Neural cell (in vitro differentiated cells): ENCODE results near the gene ITPR2. TPM values are rescaled to one million over a fixed set of nuclear protein-coding genes. Genes with fewer than 3 reads are reported as not detected.

Experiments
- H2AFZ ChIP-seq: fragments of 200-600, 300-800 bp; sonication (generic), shearing (Covaris generic); 2 replicates; pipeline ENCODE4 v1.6.0; 2014; ENCODE audit warnings: low read depth, mild to moderate bottlenecking, antibody characterized with exemption, low read length, moderate library complexity
- H3F3A ChIP-seq: fragments of 200-600 bp; shearing (Covaris generic); 2 replicates; pipeline ENCODE4 v1.6.1; 2016; ENCODE audit warnings: mild to moderate bottlenecking, moderate library complexity, mixed read lengths, antibody characterized with exemption, low read length; ENCODE audit not compliant: insufficient read depth, poor library complexity, severe bottlenecking
- H3K27ac ChIP-seq: fragments of 200-600, 300-800 bp; sonication (generic), shearing (Covaris generic); 2 replicates; pipeline ENCODE4 v1.5.1; 2014; ENCODE audit warnings: mild to moderate bottlenecking, low read length, moderate library complexity
- H3K27me3 ChIP-seq: fragments of 300-800, 200-600 bp; sonication (generic), shearing (Covaris generic); 2 replicates; pipeline ENCODE4 v1.6.0; 2014; ENCODE audit warnings: mild to moderate bottlenecking, low read depth, low read length, moderate library complexity; ENCODE audit not compliant: insufficient read depth
- H3K36me3 ChIP-seq: fragments of 300-800, 200-600 bp; sonication (generic), shearing (Covaris generic); 2 replicates; pipeline ENCODE4 v1.5.1; 2014; ENCODE audit warnings: mild to moderate bottlenecking, antibody characterized with exemption, low read length, moderate library complexity; ENCODE audit not compliant: insufficient read depth
- H3K4me2 ChIP-seq: fragments of 300-800, 200-600 bp; sonication (generic), shearing (Covaris generic); 2 replicates; pipeline ENCODE4 v1.6.0; 2014; ENCODE audit warnings: mild to moderate bottlenecking, low read length
- H3K4me3 ChIP-seq: fragments of 300-800, 200-600 bp; sonication (generic), shearing (Covaris generic); 2 replicates; pipeline ENCODE4 v1.5.1; 2014; ENCODE audit warnings: mild to moderate bottlenecking, low read length, moderate library complexity
- H3K79me2 ChIP-seq: fragments of 200-600 bp; shearing (Covaris generic); replicated peaks from 2 replicates; pipeline ENCODE4 v1.6.0; 2014; ENCODE audit warnings: mild to moderate bottlenecking, low read length, moderate library complexity; ENCODE audit not compliant: insufficient read depth
- H3K9ac ChIP-seq: fragments of 300-800, 200-600 bp; sonication (generic), shearing (Covaris generic); 2 replicates; pipeline ENCODE4 v1.6.1; 2016; ENCODE audit warnings: mild to moderate bottlenecking, low read length, mixed read lengths
- H3K9me2 ChIP-seq: fragments of 200-600 bp; shearing (Covaris generic); 2 replicates; pipeline ENCODE4 v1.6.1; 2016; ENCODE audit warnings: mild to moderate bottlenecking, low read length, mixed read lengths; ENCODE audit not compliant: insufficient read depth
- H3K9me3 ChIP-seq: fragments of 200-600, 300-800 bp; sonication (generic), shearing (Covaris generic); 2 replicates; pipeline ENCODE4 v1.6.1; 2016; ENCODE audit warnings: mild to moderate bottlenecking, mixed run types, low read length, moderate library complexity, mixed read lengths
- H4K20me1 ChIP-seq: fragments of 200-600 bp; shearing (Covaris generic); 2 replicates; pipeline ENCODE4 v1.6.1; 2016; ENCODE audit warnings: mild to moderate bottlenecking, mixed run types; ENCODE audit not compliant: insufficient read depth
- EP300 ChIP-seq: fragments of 450-650 bp; conservative IDR thresholded peaks from 2 replicates; pipeline ENCODE4 v1.6.1; 2014; ENCODE audit warnings: antibody characterized with exemption, mild to moderate bottlenecking, moderate library complexity; ENCODE audit not compliant: poor library complexity, severe bottlenecking
- EZH2 ChIP-seq: fragments of 200-600, 300-800 bp; shearing (Covaris generic), sonication (generic); IDR thresholded peaks from 2 replicates; pipeline ENCODE4 v1.6.1; 2014; ENCODE audit warnings: antibody characterized with exemption, low read length, borderline replicate concordance, mild to moderate bottlenecking; ENCODE audit not compliant: insufficient read depth, poor library complexity, severe bottlenecking
- MXI1 ChIP-seq: fragments of 450-650 bp; conservative IDR thresholded peaks from 2 replicates; pipeline ENCODE4 v1.6.1; 2014; ENCODE audit warnings: antibody characterized with exemption, mild to moderate bottlenecking; ENCODE audit not compliant: poor library complexity, severe bottlenecking
- POLR2AphosphoS5 ChIP-seq: IDR thresholded peaks from 2 replicates; pipeline ENCODE4 v1.6.1; 2012
- RAD21 ChIP-seq: fragments of 450-650 bp; conservative IDR thresholded peaks from 2 replicates; pipeline ENCODE4 v1.6.1; 2014; ENCODE audit warnings: antibody characterized with exemption, mild to moderate bottlenecking, moderate library complexity
- SMC3 ChIP-seq: fragments of 450-650 bp; conservative IDR thresholded peaks from 2 replicates; pipeline ENCODE4 v1.6.1; 2014; ENCODE audit warnings: antibody characterized with exemption, mild to moderate bottlenecking, moderate library complexity; ENCODE audit not compliant: poor library complexity
- TAF1 ChIP-seq: IDR thresholded peaks from 2 replicates; pipeline ENCODE4 v1.6.1; 2012; ENCODE audit warnings: low read depth
- polyA plus RNA-seq: library from polyadenylated mRNA; depleted of rRNA; stranded (reverse); fragments of >200 nt; gene quantifications from 2 replicates; pipeline ENCODE4 v1.2.3, GENCODE V29; 2014
- TF ChIP-seq, protein P1 (sequence below): fragments of 450-650 bp; IDR thresholded peaks from 2 replicates; pipeline ENCODE4 v1.5.1; 2014; ENCODE audit warnings: antibody characterized with exemption, mild to moderate bottlenecking, moderate library complexity; ENCODE audit not compliant: poor library complexity, severe bottlenecking
- TF ChIP-seq, protein P2 (sequence below): IDR thresholded peaks from 2 replicates; pipeline ENCODE4 v1.6.1; 2012; ENCODE audit warnings: borderline replicate concordance

The ITPR2 gene
- polyA plus RNA-seq, 1 donor from 2014 or later, result 2.0 TPM

DNA sequence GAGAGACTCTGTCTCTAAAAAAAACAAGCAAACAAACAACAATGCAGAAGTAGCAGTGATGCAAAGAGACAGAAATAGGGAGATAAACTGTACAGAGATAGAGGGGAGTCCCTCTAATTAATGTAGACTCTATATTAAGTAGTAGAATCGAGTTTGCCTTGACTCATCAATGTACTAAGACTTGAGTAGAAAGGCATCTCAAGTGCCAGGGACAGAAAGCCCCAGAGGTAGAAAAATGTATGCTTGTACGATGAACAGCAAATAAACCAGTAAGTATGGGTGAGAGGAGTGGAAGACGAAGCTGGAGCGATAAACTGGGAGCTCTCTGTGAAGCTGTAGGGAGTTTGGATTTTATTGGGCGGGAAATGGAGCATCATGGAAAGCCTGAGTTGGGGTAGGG, 429.4 kb downstream of the ITPR2 start:
- H3K36me3 ChIP-seq, result no peaks in the 10 kb centered on the region
- H3K27ac ChIP-seq, result no peak overlapping the region
- H3K4me3 ChIP-seq, result no peak overlapping the region
- no peak overlapping the region for H3K9ac ChIP-seq
- H3K9me3 ChIP-seq, result no peaks in the 10 kb centered on the region
- no peak overlapping the region for H2AFZ ChIP-seq
- no peaks in the 10 kb centered on the region for H3K79me2 ChIP-seq
- H3K4me2 ChIP-seq, result no peak overlapping the region
- no peaks in the 10 kb centered on the region for H3F3A ChIP-seq
- TF ChIP-seq POLR2AphosphoS5, result no peak
- TF ChIP-seq, protein P1, sequence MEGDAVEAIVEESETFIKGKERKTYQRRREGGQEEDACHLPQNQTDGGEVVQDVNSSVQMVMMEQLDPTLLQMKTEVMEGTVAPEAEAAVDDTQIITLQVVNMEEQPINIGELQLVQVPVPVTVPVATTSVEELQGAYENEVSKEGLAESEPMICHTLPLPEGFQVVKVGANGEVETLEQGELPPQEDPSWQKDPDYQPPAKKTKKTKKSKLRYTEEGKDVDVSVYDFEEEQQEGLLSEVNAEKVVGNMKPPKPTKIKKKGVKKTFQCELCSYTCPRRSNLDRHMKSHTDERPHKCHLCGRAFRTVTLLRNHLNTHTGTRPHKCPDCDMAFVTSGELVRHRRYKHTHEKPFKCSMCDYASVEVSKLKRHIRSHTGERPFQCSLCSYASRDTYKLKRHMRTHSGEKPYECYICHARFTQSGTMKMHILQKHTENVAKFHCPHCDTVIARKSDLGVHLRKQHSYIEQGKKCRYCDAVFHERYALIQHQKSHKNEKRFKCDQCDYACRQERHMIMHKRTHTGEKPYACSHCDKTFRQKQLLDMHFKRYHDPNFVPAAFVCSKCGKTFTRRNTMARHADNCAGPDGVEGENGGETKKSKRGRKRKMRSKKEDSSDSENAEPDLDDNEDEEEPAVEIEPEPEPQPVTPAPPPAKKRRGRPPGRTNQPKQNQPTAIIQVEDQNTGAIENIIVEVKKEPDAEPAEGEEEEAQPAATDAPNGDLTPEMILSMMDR, result no peak
- TF ChIP-seq SMC3, result no peak
- TF ChIP-seq, protein P2, sequence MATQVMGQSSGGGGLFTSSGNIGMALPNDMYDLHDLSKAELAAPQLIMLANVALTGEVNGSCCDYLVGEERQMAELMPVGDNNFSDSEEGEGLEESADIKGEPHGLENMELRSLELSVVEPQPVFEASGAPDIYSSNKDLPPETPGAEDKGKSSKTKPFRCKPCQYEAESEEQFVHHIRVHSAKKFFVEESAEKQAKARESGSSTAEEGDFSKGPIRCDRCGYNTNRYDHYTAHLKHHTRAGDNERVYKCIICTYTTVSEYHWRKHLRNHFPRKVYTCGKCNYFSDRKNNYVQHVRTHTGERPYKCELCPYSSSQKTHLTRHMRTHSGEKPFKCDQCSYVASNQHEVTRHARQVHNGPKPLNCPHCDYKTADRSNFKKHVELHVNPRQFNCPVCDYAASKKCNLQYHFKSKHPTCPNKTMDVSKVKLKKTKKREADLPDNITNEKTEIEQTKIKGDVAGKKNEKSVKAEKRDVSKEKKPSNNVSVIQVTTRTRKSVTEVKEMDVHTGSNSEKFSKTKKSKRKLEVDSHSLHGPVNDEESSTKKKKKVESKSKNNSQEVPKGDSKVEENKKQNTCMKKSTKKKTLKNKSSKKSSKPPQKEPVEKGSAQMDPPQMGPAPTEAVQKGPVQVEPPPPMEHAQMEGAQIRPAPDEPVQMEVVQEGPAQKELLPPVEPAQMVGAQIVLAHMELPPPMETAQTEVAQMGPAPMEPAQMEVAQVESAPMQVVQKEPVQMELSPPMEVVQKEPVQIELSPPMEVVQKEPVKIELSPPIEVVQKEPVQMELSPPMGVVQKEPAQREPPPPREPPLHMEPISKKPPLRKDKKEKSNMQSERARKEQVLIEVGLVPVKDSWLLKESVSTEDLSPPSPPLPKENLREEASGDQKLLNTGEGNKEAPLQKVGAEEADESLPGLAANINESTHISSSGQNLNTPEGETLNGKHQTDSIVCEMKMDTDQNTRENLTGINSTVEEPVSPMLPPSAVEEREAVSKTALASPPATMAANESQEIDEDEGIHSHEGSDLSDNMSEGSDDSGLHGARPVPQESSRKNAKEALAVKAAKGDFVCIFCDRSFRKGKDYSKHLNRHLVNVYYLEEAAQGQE, result no peak
- TF ChIP-seq EP300, result no peak
- no peak for TF ChIP-seq TAF1
- TF ChIP-seq EZH2, result no peak
- TF ChIP-seq MXI1, result no peak
- TF ChIP-seq RAD21, result no peak
- no peaks in the 10 kb centered on the region for H4K20me1 ChIP-seq
- H3K9me2 ChIP-seq, result no peaks in the 10 kb centered on the region
- H3K27me3 ChIP-seq, result no peaks in the 10 kb centered on the region

DNA sequence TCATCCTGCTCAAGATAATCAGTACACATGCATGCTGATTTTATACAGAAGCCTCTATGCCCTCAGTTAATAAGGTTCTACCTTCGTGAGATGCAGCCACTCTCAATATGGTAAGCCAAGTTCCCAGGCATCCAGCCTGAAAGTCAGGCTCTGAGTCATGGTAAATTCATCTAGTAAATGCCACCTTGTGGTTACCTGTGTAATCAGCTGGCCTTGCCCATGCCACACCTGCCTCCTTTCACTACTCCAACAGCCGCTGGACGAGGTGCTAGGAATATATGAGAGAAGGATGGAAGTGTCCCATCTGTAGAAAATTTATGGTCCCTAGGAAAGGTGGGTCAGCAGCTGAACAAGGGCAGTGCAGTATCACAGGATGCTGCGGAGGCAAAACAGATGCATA, 430.3 kb downstream of the ITPR2 start:
- Histone ChIP-seq H3K9me3 (no peaks in the 10 kb centered on the region), H3K9me2 (no peaks in the 10 kb centered on the region), H3K27ac (no peak overlapping the region), H4K20me1 (no peaks in the 10 kb centered on the region), H3K4me3 (no peak overlapping the region), H2AFZ (no peak overlapping the region), H3K27me3 (no peaks in the 10 kb centered on the region), H3F3A (no peaks in the 10 kb centered on the region), H3K9ac (no peak overlapping the region), H3K4me2 (no peak overlapping the region), H3K36me3 (no peaks in the 10 kb centered on the region), H3K79me2 (no peaks in the 10 kb centered on the region)
- TF ChIP-seq MXI1 (no peak), SMC3 (peak; percentile 43), RAD21 (peak; percentile 20), POLR2AphosphoS5 (no peak)
- TF ChIP-seq, protein P1, result peak; percentile 26
